SK-N-SH treated with all-trans-retinoic acid at 6 μM for 48 hours (cell line): Measurements from ENCODE around the gene ABCC1.

ENCODE experiments used
- ATAC-seq: fragments of 200-7000 bp; cut with Tn5 transposase; 3 replicates; pipeline ENCODE4 v1.9.1; 2020; ENCODE audit warnings: mild to moderate bottlenecking, moderate library complexity
- ARNTL ChIP-seq: fragments of 450-650 bp; formaldehyde crosslinking; IDR thresholded peaks from 2 replicates; pipeline ENCODE4 v1.5.0; 2020; ENCODE audit warnings: low read depth, mild to moderate bottlenecking, moderate library complexity, borderline replicate concordance
- BACH2 ChIP-seq: fragments of 250-450 bp; sonication (Bioruptor Pico); IDR thresholded peaks from 2 replicates; pipeline ENCODE4 v1.9.0; 2021; ENCODE audit warnings: mild to moderate bottlenecking, borderline replicate concordance
- CSDC2 ChIP-seq: fragments of 250-450 bp; sonication (Bioruptor Pico); IDR thresholded peaks from 2 replicates; pipeline ENCODE4 v1.5.0; 2020; ENCODE audit warnings: mild to moderate bottlenecking, moderate library complexity
- CSRNP3 ChIP-seq: fragments of 250-450 bp; sonication (Bioruptor Pico); IDR thresholded peaks from 2 replicates; pipeline ENCODE4 v1.5.1; 2021; ENCODE audit warnings: mild to moderate bottlenecking, moderate library complexity
- ESRRG ChIP-seq: fragments of 250-450 bp; sonication (Bioruptor Pico); IDR thresholded peaks from 2 replicates; pipeline ENCODE4 v1.6.1; 2021; ENCODE audit warnings: mild to moderate bottlenecking
- ISL1 ChIP-seq: fragments of 250-450 bp; sonication (Bioruptor Pico); IDR thresholded peaks from 2 replicates; pipeline ENCODE4 v2.1.2; 2022; ENCODE audit warnings: mild to moderate bottlenecking, moderate library complexity
- PATZ1 ChIP-seq: fragments of 250-450 bp; sonication (Bioruptor Pico); IDR thresholded peaks from 2 replicates; pipeline ENCODE4 v1.8.0; 2020; ENCODE audit warnings: mild to moderate bottlenecking, moderate library complexity, borderline replicate concordance
- POU6F1 ChIP-seq: fragments of 250-450 bp; sonication (Bioruptor Pico); IDR thresholded peaks from 2 replicates; pipeline ENCODE4 v1.8.0; 2021; ENCODE audit warnings: low read depth, mild to moderate bottlenecking, moderate library complexity, borderline replicate concordance
- PPARA ChIP-seq: fragments of 250-450 bp; sonication (Bioruptor Pico); IDR thresholded peaks from 2 replicates; pipeline ENCODE4 v1.5.0; 2020; ENCODE audit warnings: mild to moderate bottlenecking, borderline replicate concordance
- SNAI2 ChIP-seq: fragments of 250-450 bp; sonication (Bioruptor Pico); IDR thresholded peaks from 2 replicates; pipeline ENCODE4 v1.5.0; 2020; ENCODE audit warnings: mild to moderate bottlenecking, moderate library complexity
- TCF4 ChIP-seq: fragments of 250-450 bp; sonication (Bioruptor Pico); IDR thresholded peaks from 2 replicates; pipeline ENCODE4 v1.8.0; 2021; ENCODE audit warnings: mild to moderate bottlenecking, moderate library complexity, borderline replicate concordance
- TOX ChIP-seq: fragments of 250-450 bp; sonication (Bioruptor Pico); IDR thresholded peaks from 2 replicates; pipeline ENCODE4 v1.8.0; 2021; ENCODE audit warnings: mild to moderate bottlenecking, moderate library complexity, borderline replicate concordance
- TSHZ2 ChIP-seq: fragments of 250-450 bp; sonication (Bioruptor Pico); IDR thresholded peaks from 2 replicates; pipeline ENCODE4 v1.5.0; 2020; ENCODE audit warnings: mild to moderate bottlenecking, moderate library complexity
- ZC3H10 ChIP-seq: fragments of 250-450 bp; sonication (Bioruptor Pico); IDR thresholded peaks from 2 replicates; pipeline ENCODE4 v1.5.1; 2021; ENCODE audit warnings: mild to moderate bottlenecking, moderate library complexity
- ZFP3 ChIP-seq: fragments of 250-450 bp; sonication (Bioruptor Pico); IDR thresholded peaks from 2 replicates; pipeline ENCODE4 v1.5.0; 2020; ENCODE audit warnings: mild to moderate bottlenecking, moderate library complexity
- ZFP30 ChIP-seq: fragments of 450-650 bp; formaldehyde crosslinking; IDR thresholded peaks from 2 replicates; pipeline ENCODE4 v1.5.0; 2022; ENCODE audit warnings: mild to moderate bottlenecking, moderate library complexity
- ZNF565 ChIP-seq: fragments of 450-650 bp; formaldehyde crosslinking; conservative IDR thresholded peaks from 2 replicates; pipeline ENCODE4 v1.5.0; 2020; ENCODE audit warnings: low read depth, mild to moderate bottlenecking, moderate library complexity
- ZNF8 ChIP-seq: fragments of 450-650 bp; formaldehyde crosslinking; IDR thresholded peaks from 2 replicates; pipeline ENCODE4 v1.5.0; 2020; ENCODE audit warnings: mild to moderate bottlenecking, moderate library complexity

Gene ABCC1

GRCh38 chr16:16045296-16045695 is 95.9 kb downstream of the ABCC1 start:
- no peak for TF ChIP-seq ISL1 (CRISPR knock-in tag)
- no peak for ATAC-seq

GRCh38 chr16:16045879-16046278 is 96.5 kb downstream of the ABCC1 start:
- TF ChIP-seq CSRNP3 (CRISPR knock-in tag) (no peak), PATZ1 (CRISPR knock-in tag) (no peak)
- no peak for ATAC-seq

- ATAC-seq, result no peak
- no peak for TF ChIP-seq ZNF8
- no peak for TF ChIP-seq TCF4 (CRISPR knock-in tag)
- no peak for TF ChIP-seq POU6F1 (CRISPR knock-in tag)
- no peak for TF ChIP-seq ARNTL (CRISPR knock-in tag)
- no peak for TF ChIP-seq CSRNP3 (CRISPR knock-in tag)
- no peak for TF ChIP-seq BACH2 (CRISPR knock-in tag)
- no peak for TF ChIP-seq TOX (CRISPR knock-in tag)
- TF ChIP-seq ZFP3 (CRISPR knock-in tag), result no peak
- TF ChIP-seq SNAI2, result no peak
- no peak for TF ChIP-seq TSHZ2
- no peak for TF ChIP-seq ISL1 (CRISPR knock-in tag)
- TF ChIP-seq ZNF565 (CRISPR knock-in tag), result no peak
- TF ChIP-seq ZFP30 (CRISPR knock-in tag), result no peak
- no peak for TF ChIP-seq ESRRG (CRISPR knock-in tag)
- TF ChIP-seq PPARA, result no peak
- TF ChIP-seq PATZ1 (CRISPR knock-in tag), result no peak
- no peak for TF ChIP-seq ZC3H10
- TF ChIP-seq CSDC2, result no peak
These were observed 98.3 kb downstream of the ABCC1 start for GRCh38 chr16:16047761-16048160.
